NCI-H446 (cell line): Measurements from ENCODE around the gene GSTCD.

ENCODE experiments used
- DNase-seq, 2 experiments: peaks; one replicate each; lab custom pipeline; 2025; lab: John Stamatoyannopoulos, UW

Gene GSTCD

DNA sequence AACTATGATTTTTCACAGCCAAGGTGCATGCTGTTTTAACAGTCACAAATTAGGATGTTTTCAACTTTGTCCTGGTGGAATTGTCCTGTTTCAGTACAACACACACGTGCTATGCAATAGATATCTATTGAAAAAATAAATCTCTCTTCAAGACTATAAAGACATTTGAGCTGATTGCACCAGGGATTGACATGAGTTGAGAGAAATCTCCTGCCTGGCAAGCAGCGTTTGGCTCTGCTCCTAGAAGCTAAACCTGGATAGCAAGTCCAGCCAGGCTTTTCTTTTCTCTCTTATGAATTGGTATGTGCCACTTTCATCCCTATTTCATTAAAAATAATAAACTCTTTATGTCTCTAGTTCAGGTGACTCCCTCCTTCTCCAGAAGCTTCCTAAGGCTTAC is 170.1 kb downstream of the GSTCD start:
- DNase-seq, result peak in 1 of 2 experiments; percentile 13

DNA sequence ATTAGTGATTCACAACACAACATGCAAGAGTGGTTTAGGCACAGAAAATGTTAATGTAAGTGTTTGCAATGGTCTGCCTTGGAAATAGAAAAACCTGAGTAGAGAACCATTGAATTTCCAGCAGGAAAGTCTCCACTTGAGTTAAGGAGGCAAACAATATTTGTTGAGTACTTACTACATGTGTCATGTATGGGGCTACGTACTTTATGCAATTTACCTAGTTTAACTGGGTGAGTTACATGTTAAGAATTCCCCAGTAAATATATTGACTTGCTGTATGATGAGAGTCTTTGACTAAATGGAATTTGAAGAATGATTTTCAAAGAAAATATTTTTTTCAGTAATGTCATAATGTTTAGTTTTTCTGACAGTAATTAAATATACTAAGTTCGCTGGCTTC is 178.9 kb downstream of the GSTCD start:
- no peak for DNase-seq

GRCh38 chr4:105894660-105895582 is 186.3 kb downstream of the GSTCD start, which contains the start of gene NPNT:
Gene NPNT, plus strand, starts transcription at chr4:105895471. Its CDS starts 182 bp downstream, at chr4:105895653.
- peak in 1 of 2 experiments; percentile 41 for DNase-seq

GRCh38 chr4:105895583-105896460 is 187.2 kb downstream of the GSTCD start:
- peak in 1 of 2 experiments; percentile 36 for DNase-seq

DNA sequence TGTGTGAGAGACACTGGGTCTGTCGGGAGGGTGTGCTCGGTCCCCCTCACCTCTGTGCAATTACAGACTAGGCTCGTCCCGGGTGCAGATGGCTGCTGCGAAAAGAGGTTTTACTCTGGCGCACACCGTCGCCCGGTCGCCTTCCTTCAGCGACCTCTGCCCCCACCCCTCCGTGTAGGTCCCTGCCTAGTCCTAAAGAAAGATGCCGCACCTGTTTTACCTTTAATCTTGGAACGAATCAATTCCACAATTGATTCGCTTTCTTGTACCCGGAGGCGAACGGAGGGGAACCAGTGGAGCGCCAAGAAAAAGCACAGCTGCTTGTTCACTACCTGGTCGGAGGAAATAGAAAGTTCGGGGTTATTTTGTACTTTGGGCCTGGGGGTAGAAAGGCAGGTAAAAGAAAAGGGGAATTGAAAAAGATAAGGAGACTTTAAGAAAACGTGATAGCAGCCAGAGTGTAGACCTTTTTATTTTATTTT is 187.9 kb downstream of the GSTCD start:
- DNase-seq, result no peak
